HCT116 (cell line): ENCODE data around the gene GPANK1.

Experiments used
- POLR2A ChIP-seq: IDR thresholded peaks from 2 replicates; pipeline ENCODE4 v1.7.0; 2011; ENCODE audit warnings: borderline replicate concordance; ENCODE audit not compliant: insufficient read depth, insufficient read length; ENCODE audit errors: extremely low read depth
- ZFX ChIP-seq: fragments of 450-650 bp; IDR thresholded peaks from 2 replicates; pipeline ENCODE4 v1.6.1; 2017

- TF ChIP-seq ZFX (no peak), POLR2A (no peak)
Measured at GRCh38 chr6:31692886-31693285, 28.1 kb upstream of the GPANK1 start.
